ENCODE data around the gene TUSC2.

DNA sequence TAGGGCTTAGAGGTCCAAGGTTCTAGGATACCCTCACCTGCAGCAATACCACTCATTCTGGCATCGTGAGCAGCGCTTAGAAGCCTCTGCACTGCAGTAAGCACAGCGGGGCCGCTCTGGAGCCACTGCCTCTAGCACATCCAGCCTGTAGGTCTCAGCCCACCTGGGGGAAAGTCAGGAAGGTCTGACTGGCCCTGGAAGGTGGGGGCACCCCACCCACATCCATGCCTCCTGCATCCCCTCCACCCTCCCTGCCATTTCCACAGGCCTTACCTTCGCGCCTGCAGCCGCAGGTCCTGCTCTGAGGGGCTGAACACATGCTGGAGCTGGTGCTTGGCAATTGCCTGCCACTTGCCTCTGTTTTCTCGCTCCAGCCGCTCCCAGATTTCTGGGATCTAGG, 13.5 kb upstream of the TUSC2 start:
- TF ChIP-seq CTCF (IDR thresholded peaks at IDR 0.05; ENCODE audit: low read depth, low read length) (no peak), POLR2A (IDR thresholded peaks at IDR 0.05; ENCODE audit: extremely low read depth, insufficient read length) (no peak), MYC (IDR thresholded peaks at IDR 0.05; ENCODE audit: low read depth, low read length) (no peak)

Measured in NB4 (cell line).